ENCODE measurements around the gene RIPPLY1.

DNA sequence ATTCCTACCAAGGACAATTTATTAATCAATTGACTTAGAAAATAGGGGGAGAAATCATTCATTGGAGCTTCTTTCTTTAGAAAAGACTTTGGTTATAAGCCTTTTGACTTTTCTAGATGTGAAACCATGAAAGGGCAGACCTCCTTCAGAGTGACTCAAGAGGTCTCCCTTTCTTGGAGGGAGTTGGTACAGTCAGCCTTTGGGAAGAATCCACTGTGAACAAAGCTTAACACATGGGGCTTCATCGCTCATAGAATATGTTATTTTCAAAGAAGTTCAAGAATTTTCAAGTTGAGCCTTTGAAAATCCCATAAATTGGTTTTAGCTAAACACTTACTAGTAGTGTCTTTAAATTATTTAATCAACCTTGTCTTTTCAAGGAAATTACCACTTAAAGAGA, 28.0 kb downstream of the RIPPLY1 start:
- TF ChIP-seq POLR2AphosphoS5 (IDR thresholded peaks at IDR 0.05; ENCODE audit: borderline replicate concordance, low read depth, low read length) (no peak), EZH2 (IDR thresholded peaks at IDR 0.05) (no peak), FOXP2 (optimal IDR thresholded peaks at IDR 0.05; ENCODE audit: control extremely low read depth, extremely low read length, insufficient read depth) (no peak)
